Sigmoid colon (tissue), 4 donors: Measurements from ENCODE around the gene MOCS1.

Experiments
- CTCF ChIP-seq, 4 experiments: fragments of 450-650 bp in 3 of 4; fragments of 200-600 bp in 1 of 4; IDR thresholded peaks; one replicate each; pipeline ENCODE4 v1.5.1; 2016 to 2019; ENCODE audit warnings: antibody characterized with exemption in 4 of 4, mild to moderate bottlenecking in 3 of 4, moderate library complexity in 2 of 4
- EP300 ChIP-seq, 4 donors: sonication (generic); formaldehyde crosslinking; IDR thresholded peaks; one replicate each; pipeline ENCODE4 v1.6.1; 2017; ENCODE audit warnings: antibody characterized with exemption in 4 of 4
- POLR2A ChIP-seq, 2 donors: fragments of 450-650 bp; IDR thresholded peaks; one replicate each; pipeline ENCODE4 v1.6.1; 2016; ENCODE audit warnings: antibody characterized with exemption in 2 of 2, mild to moderate bottlenecking in 2 of 2, moderate library complexity in 2 of 2
- POLR2AphosphoS5 ChIP-seq, 4 donors: sonication (generic); formaldehyde crosslinking; IDR thresholded peaks; one replicate each; pipeline ENCODE4 v1.6.1; 2017; ENCODE audit warnings: antibody characterized with exemption in 4 of 4

- TF ChIP-seq POLR2A (IDR thresholded peaks at IDR 0.05) = no peak
- TF ChIP-seq EP300 (IDR thresholded peaks at IDR 0.05) = no peak
- TF ChIP-seq CTCF (IDR thresholded peaks at IDR 0.05) = no peak
- TF ChIP-seq POLR2AphosphoS5 (IDR thresholded peaks at IDR 0.05) = no peak
Observed at GRCh38 chr6:39907871-39908575, 26.2 kb downstream of the MOCS1 start.
